AG04450 (cell line): ENCODE results near the gene IFNA5. TPM values are rescaled to one million over a fixed set of nuclear protein-coding genes. Genes with fewer than 3 reads are reported as not detected.

Experiments used
- CTCF ChIA-PET: fragments of 300-600, 350-600 bp; formaldehyde crosslinking; extraction: SDS; loops from one replicate; lab custom pipeline; 2022; ENCODE audit warnings: antibody characterized with exemption, inconsistent platforms; lab: Charles Lee
- POLR2A ChIA-PET: fragments of 350-600 bp; formaldehyde crosslinking; extraction: SDS; loops from one replicate; lab custom pipeline; 2021; ENCODE audit warnings: antibody characterized with exemption, inconsistent platforms; lab: Yijun Ruan, JAX
- DNase-seq: peaks from one replicate; pipeline ENCODE4 v3.0.0-alpha.2; 2011; ENCODE audit warnings: low read depth, low spot score
- H3K27ac ChIP-seq: one replicate; pipeline ENCODE4 v1.5.1; 2012; ENCODE audit warnings: low read depth, low read length, control low read depth
- H3K27me3 ChIP-seq: one replicate; pipeline ENCODE4 v1.6.0; 2012; ENCODE audit warnings: low read length; ENCODE audit not compliant: control insufficient read depth, insufficient read depth
- H3K4me3 ChIP-seq: 2 replicates; pipeline ENCODE4 v1.5.1; 2011; ENCODE audit warnings: mild to moderate bottlenecking, low read depth, low read length, control low read depth
- H3K9me3 ChIP-seq: 2 replicates; pipeline ENCODE4 v1.5.1; 2012; ENCODE audit warnings: low read length; ENCODE audit not compliant: control insufficient read depth, insufficient read depth
- CTCF ChIP-seq: IDR thresholded peaks from 2 replicates; pipeline ENCODE4 v1.5.1; 2011; ENCODE audit warnings: low read depth, low read length, control low read depth, inconsistent platforms
- polyA plus RNA-seq: library from polyadenylated mRNA; depleted of rRNA; stranded (reverse); fragments of >200 nt; gene quantifications from 2 replicates; pipeline ENCODE4 v1.2.3, GENCODE V29; 2011

The IFNA5 gene
- polyA plus RNA-seq, 1 experiment = not detected

- DNase-seq = peak; percentile 82
- no peak for TF ChIP-seq CTCF
- H3K4me3 ChIP-seq = peak within 1 kb of the TSS; percentile 84
- peak within 1 kb of the TSS; percentile 81 for H3K27ac ChIP-seq
- ChIA-PET POLR2A (interaction anchor here (1.2 kb wide), 1 partner anchor 9 kb away, joined by 5 read pairs; no protein-coding TSS in a partner anchor), CTCF (interaction anchor here (1.1 to 3.8 kb wide), 7 partner anchors 9 to 454 kb away, joined by 3 to 28 read pairs (median 4); no protein-coding TSS in a partner anchor)
- H3K9me3 ChIP-seq = no peaks in the 10 kb centered on the region; the same call in 1 of the 2 replicates
- no peaks in the 10 kb centered on the region for H3K27me3 ChIP-seq
Observed at GRCh38 chr9:21334701-21335632, 29.9 kb upstream of the IFNA5 start, which contains the start of gene KLHL9. TSS of gene KLHL9 (minus strand) at chr9:21335404. CDS start at chr9:21334859, 545 bp downstream.

GRCh38 chr9:21333226-21333625 lies 28.1 kb upstream of the IFNA5 start:
- no peaks in the 10 kb centered on the region; the same call in 1 of the 2 replicates for H3K9me3 ChIP-seq
- H3K27me3 ChIP-seq = no peaks in the 10 kb centered on the region
- DNase-seq = no peak
- no peak for TF ChIP-seq CTCF
- POLR2A ChIA-PET = no interaction called here
- CTCF ChIA-PET = interaction anchor here (1.1 to 3.8 kb wide), 6 partner anchors 7 to 458 kb away, joined by 3 to 34 read pairs (median 14); no protein-coding TSS in a partner anchor
- H3K4me3 ChIP-seq = no peak overlapping the region; the same call in 1 of the 2 replicates
- H3K27ac ChIP-seq = no peak overlapping the region

- Histone ChIP-seq H3K9me3 (no peaks in the 10 kb centered on the region; the same call in 1 of the 2 replicates), H3K27ac (no peak overlapping the region), H3K27me3 (no peaks in the 10 kb centered on the region), H3K4me3 (no peak overlapping the region; the same call in 1 of the 2 replicates)
- TF ChIP-seq CTCF = no peak
- ChIA-PET CTCF (interaction anchor here (2.4 to 4.8 kb wide), 3 partner anchors 14 to 102 kb away, joined by 28 to 34 read pairs (median 29); no protein-coding TSS in a partner anchor), POLR2A (no interaction called here)
- no peak for DNase-seq
Observed at GRCh38 chr9:21331676-21332402, 26.7 kb upstream of the IFNA5 start.

GRCh38 chr9:21326526-21327139 lies 21.5 kb upstream of the IFNA5 start:
- peak; percentile 75 for TF ChIP-seq CTCF
- no peak for DNase-seq
- Histone ChIP-seq H3K4me3 (no peak overlapping the region), H3K27me3 (no peaks in the 10 kb centered on the region), H3K27ac (no peak overlapping the region), H3K9me3 (no peaks in the 10 kb centered on the region)
- ChIA-PET CTCF (interaction anchor here (0.6 to 2.5 kb wide), 47 partner anchors 8 to 1126 kb away, joined by 3 to 26 read pairs (median 4); partner anchors contain the start of gene KLHL9), POLR2A (interaction anchor here (1.5 kb wide), 1 partner anchor 9 kb away, joined by 5 read pairs; the partner anchor contains the start of gene KLHL9)
